ENCODE results near the gene KIF13A. TPM values are rescaled to one million over a fixed set of nuclear protein-coding genes. Genes with fewer than 3 reads are reported as not detected.

KIF13A gene
- total and polyA plus RNA-seq, 9 of the 15 experiments (the other 6 are each of a cell fraction or from before 2014, with no cell fraction given): 3.6 to 44.3 (median 29.7) TPM

DNA sequence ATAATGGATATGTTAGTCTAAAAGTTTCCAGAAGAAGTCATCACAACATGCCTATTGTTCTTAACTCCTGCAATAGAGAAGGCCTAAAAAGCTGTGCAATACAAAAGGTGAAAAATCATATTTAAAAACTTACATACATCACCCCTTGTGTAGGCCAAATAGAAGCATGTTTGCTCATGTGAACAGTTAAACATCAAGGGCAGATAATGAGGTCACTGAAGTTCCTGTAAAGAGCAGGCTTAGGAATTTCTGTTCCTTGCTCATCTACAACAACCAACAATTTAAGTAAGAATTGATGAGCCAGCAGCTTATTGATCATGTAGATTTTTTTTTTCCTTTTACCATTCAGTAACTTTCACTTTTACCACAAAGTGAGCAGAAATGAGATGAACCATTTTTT, 273.3 kb downstream of the KIF13A start:
- ChIA-PET CTCF (ENCODE audit: low intra/inter-chr PET ratio) (no interaction called here), POLR2A (interaction anchor here (0.6 to 4.5 kb wide), 9 partner anchors 9 to 180 kb away, joined by 3 to 49 read pairs (median 5); no protein-coding TSS in a partner anchor)
- H3K9ac ChIP-seq (ENCODE audit: insufficient read depth in 1 of 2, low read depth in 2 of 2, low read length in 2 of 2): peak overlapping the region in 1 of 2 experiments; percentile 67; a peak in 2 of 4 replicates
- no peaks in the 10 kb centered on the region for H3K79me2 ChIP-seq (ENCODE audit: control insufficient read depth, insufficient read depth, low read length)
- ATAC-seq: peak; percentile 48
- H3K9me3 ChIP-seq (replicated peaks; ENCODE audit: control insufficient read depth, insufficient read depth, low read depth, low read length): no peaks in the 10 kb centered on the region
- peak overlapping the region; percentile 63 for H3K4me2 ChIP-seq (ENCODE audit: insufficient read depth, low read length)
- peak overlapping the region; percentile 90 for H2AFZ ChIP-seq (ENCODE audit: low read depth, low read length)
- H3K4me3 ChIP-seq: no peak overlapping the region
- H3K4me1 ChIP-seq (replicated peaks in 1 of 2; ENCODE audit: control insufficient read depth in 2 of 2, insufficient read depth in 2 of 2, low read length in 2 of 2): peaks cover 6 to 33% of the 10 kb centered on the region in 2 experiments
- FAIRE-seq: no peak
- in situ Hi-C loops (cut with MboI) (no loop called here), intact Hi-C loops (cut with micrococcal nuclease) (no loop called here)
- no peaks in the 10 kb centered on the region for H3K36me3 ChIP-seq (ENCODE audit: control insufficient read depth, insufficient read depth, low read length)
- H3K27ac ChIP-seq (ENCODE audit: extremely low read depth, low read depth, low read length): peak overlapping the region; percentile 88
- DNase-seq (ENCODE audit: extremely low read depth in 1 of 4, low spot score in 3 of 4): peak in 1 of 4 experiments; percentile 54
- TSS peak; percentile 66 for BruUV-seq (replicated peaks)
- no peaks in the 10 kb centered on the region for H4K20me1 ChIP-seq (replicated peaks; ENCODE audit: control insufficient read depth, insufficient read depth, low read length)
- H3K9me1 ChIP-seq (ENCODE audit: control insufficient read depth, insufficient read depth, low read length): no peaks in the 10 kb centered on the region
- H3K27me3 ChIP-seq (ENCODE audit: control insufficient read depth in 2 of 2, insufficient read depth in 2 of 2, low read length in 2 of 2): no peaks in the 10 kb centered on the region
- TF ChIP-seq SRSF1 (IDR thresholded peaks at IDR 0.05; ENCODE audit: low read depth, low read length) (no peak), ZHX1 (conservative IDR thresholded peaks at IDR 0.05; ENCODE audit: low read length) (no peak), ZNF354B (CRISPR knock-in tag; IDR thresholded peaks at IDR 0.05) (no peak), SOX6 (IDR thresholded peaks at IDR 0.05) (peak; percentile 9; the same call in 1 of the 2 replicates), ZNF197 (CRISPR knock-in tag; IDR thresholded peaks at IDR 0.05; ENCODE audit: low read depth) (no peak), ELF1 (tag; IDR thresholded peaks at IDR 0.05) (no peak), ESRRA (IDR thresholded peaks at IDR 0.05; ENCODE audit: borderline replicate concordance, low read depth) (0 out of 2 replicates have a peak, but pooled peaks have one; percentile 33), ZBTB11 (CRISPR knock-in tag; IDR thresholded peaks at IDR 0.05) (0 out of 6 replicates have a peak, but pooled peaks of 1 of the 3 experiments have one; percentile 18), ZNF24 (IDR thresholded peaks at IDR 0.05) (no peak), SMARCC2 (IDR thresholded peaks at IDR 0.05; ENCODE audit: low read depth) (no peak), BRF2 (IDR thresholded peaks at IDR 0.05; ENCODE audit: borderline replicate concordance, insufficient read depth, insufficient read length) (no peak)
- TF ChIP-seq, protein P1, sequence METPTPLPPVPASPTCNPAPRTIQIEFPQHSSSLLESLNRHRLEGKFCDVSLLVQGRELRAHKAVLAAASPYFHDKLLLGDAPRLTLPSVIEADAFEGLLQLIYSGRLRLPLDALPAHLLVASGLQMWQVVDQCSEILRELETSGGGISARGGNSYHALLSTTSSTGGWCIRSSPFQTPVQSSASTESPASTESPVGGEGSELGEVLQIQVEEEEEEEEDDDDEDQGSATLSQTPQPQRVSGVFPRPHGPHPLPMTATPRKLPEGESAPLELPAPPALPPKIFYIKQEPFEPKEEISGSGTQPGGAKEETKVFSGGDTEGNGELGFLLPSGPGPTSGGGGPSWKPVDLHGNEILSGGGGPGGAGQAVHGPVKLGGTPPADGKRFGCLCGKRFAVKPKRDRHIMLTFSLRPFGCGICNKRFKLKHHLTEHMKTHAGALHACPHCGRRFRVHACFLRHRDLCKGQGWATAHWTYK (CRISPR knock-in tag; IDR thresholded peaks at IDR 0.05): no peak
